Spleen (tissue), 11 donors: ENCODE data around the gene MYO18A. TPM values are rescaled to one million over a fixed set of nuclear protein-coding genes. Genes with fewer than 3 reads are reported as not detected.

Experiments used
- DNase-seq: peaks from one replicate; pipeline ENCODE4 v3.0.0-alpha.2; 2020
- H3K27ac ChIP-seq, 8 donors: fragments of 200-600 bp; sonication (generic) in 7 of 8; 1 replicate in 4 of 8; 2 replicates in 4 of 8; pipeline versions ENCODE4 v1.5.0 to v1.8.0; 2016 to 2021; ENCODE audit warnings: inconsistent platforms in 4 of 8, mild to moderate bottlenecking in 4 of 8, moderate library complexity in 1 of 8
- H3K27me3 ChIP-seq, 7 donors: fragments of 200-600 bp; sonication (generic) in 6 of 7; replicated peaks in 1 of 7; 1 replicate in 4 of 7; 2 replicates in 3 of 7; pipeline versions ENCODE4 v1.5.0 to v1.8.0; 2016 to 2021; ENCODE audit warnings: inconsistent platforms in 3 of 7, mild to moderate bottlenecking in 1 of 7
- H3K36me3 ChIP-seq, 6 donors: fragments of 200-600 bp; sonication (generic) in 5 of 6; 1 replicate in 4 of 6; 2 replicates in 2 of 6; pipeline versions ENCODE4 v1.5.0 to v1.8.0; 2016 to 2021; ENCODE audit warnings: inconsistent platforms in 2 of 6
- H3K4me1 ChIP-seq, 6 donors: fragments of 200-600 bp; sonication (generic) in 5 of 6; 1 replicate in 3 of 6; 2 replicates in 3 of 6; pipeline versions ENCODE4 v1.5.0 to v1.8.0; 2016 to 2021; ENCODE audit warnings: inconsistent platforms in 3 of 6
- H3K4me3 ChIP-seq, 8 donors: fragments of 200-600 bp; sonication (generic) in 7 of 8; 1 replicate in 4 of 8; 2 replicates in 4 of 8; pipeline versions ENCODE4 v1.5.0 to v1.8.0; 2016 to 2021; ENCODE audit warnings: inconsistent platforms in 4 of 8, mild to moderate bottlenecking in 4 of 8, moderate library complexity in 2 of 8
- H3K9me3 ChIP-seq, 8 donors: fragments of 200-600 bp; sonication (generic) in 7 of 8; 1 replicate in 4 of 8; 2 replicates in 4 of 8; pipeline versions ENCODE4 v1.5.0 to v1.8.0; 2016 to 2021; ENCODE audit warnings: inconsistent platforms in 4 of 8
- POLR2A ChIP-seq, 3 donors: fragments of 450-650 bp; IDR thresholded peaks; one replicate each; pipeline ENCODE4 v1.5.1; 2017; ENCODE audit warnings: antibody characterized with exemption in 3 of 3, mild to moderate bottlenecking in 1 of 3
- POLR2AphosphoS5 ChIP-seq, 3 donors: sonication (generic); formaldehyde crosslinking; IDR thresholded peaks; one replicate each; pipeline ENCODE4 v1.5.1; 2017; ENCODE audit warnings: antibody characterized with exemption in 3 of 3
- WGBS, 5 donors: extraction: QIAGEN DNeasy Blood & Tissue Kit in 3 of 5; methylation state at CpG; one replicate each; pipeline versions ENCODE4 v1.1.5 to v1.1.7; 2013 to 2018; 5-methylcytosine and 5-hydroxymethylcytosine counted together
- intact Hi-C: fragments of 100-400 bp; cut with DNase I; formaldehyde crosslinking; loops from one replicate; pipeline ENCODE4 v1.15.0; 2023; ENCODE audit warnings: low total_unique reads
- polyA plus RNA-seq, 3 donors: library from polyadenylated mRNA; stranded (reverse); fragments of 200-250 nt; gene quantifications; one replicate each; pipeline ENCODE4 v1.2.1, GENCODE V29; 2013
- total RNA-seq, 7 donors: library from RNA; depleted of rRNA in 3 of 7; stranded (reverse); fragments of >200 nt in 3 of 7; fragmentation: NEBNext Ultra II Directional in 4 of 7; extraction: Animal tissue kit (Norgen Biotek cat#: 25700) in 4 of 7; gene quantifications; one replicate each; pipeline versions ENCODE4 v1.1.0 to v1.2.1, GENCODE V29; 2016 to 2021
- TF ChIP-seq, protein P1 (sequence below), 11 experiments: fragments of 200-600 bp in 7 of 11; fragments of 450-650 bp in 4 of 11; sonication (generic) in 4 of 11; IDR thresholded peaks in 8 of 11; conservative IDR thresholded peaks in 3 of 11; 1 replicate in 7 of 11; 2 replicates in 4 of 11; pipeline versions ENCODE4 v1.4.0 to v1.8.0; 2016 to 2021; ENCODE audit warnings: antibody characterized with exemption in 11 of 11, inconsistent platforms in 4 of 11, mild to moderate bottlenecking in 1 of 11
- donor health status: healthy with polysubstance abuse.
- donor health status: DM: no; HTN: no; CAD: no; lungs with moderate emphysema.
- donor health status: DM: no; HTN: no; CAD: no.
- donor health status: Bipolar disorder and iron deficiency.
- donor health status: healthy.
- donor health status: DM: no; HTN: no; CAD: no.
- donor health status: DM: yes; HTN: yes; CAD: no.

MYO18A gene
- total and polyA plus RNA-seq, 10 donors, result 24.2 to 114 (median 68.0) TPM

DNA sequence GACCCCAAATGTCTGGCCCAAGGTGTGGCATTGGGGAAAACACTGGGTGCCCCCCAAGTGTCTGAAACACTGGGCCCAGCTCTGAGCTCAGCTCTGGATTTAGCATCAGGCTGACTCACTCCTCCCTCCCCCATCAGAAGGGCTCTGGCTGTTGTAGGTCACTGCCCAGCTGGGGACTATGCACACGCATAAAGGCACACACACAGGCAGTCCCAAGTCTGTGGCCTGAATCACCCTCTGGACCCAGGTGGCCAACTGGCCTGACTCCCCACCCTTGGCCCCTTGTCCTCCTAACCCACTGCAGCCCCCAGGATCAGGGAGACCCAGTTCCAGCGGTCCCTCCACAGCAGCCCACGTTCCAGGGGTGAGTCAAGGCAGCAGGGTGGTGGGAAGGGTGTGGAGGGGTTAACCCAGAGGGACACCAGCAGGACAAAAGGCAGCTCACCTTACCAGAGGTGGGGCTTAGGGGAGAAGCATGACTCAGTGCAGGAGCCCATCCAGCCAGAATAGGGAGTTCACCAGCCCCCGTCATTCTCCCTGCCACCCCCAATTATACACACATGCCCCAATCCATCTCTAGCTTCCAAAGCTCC lies 47.0 kb downstream of the MYO18A start:
- TF ChIP-seq, protein P1, sequence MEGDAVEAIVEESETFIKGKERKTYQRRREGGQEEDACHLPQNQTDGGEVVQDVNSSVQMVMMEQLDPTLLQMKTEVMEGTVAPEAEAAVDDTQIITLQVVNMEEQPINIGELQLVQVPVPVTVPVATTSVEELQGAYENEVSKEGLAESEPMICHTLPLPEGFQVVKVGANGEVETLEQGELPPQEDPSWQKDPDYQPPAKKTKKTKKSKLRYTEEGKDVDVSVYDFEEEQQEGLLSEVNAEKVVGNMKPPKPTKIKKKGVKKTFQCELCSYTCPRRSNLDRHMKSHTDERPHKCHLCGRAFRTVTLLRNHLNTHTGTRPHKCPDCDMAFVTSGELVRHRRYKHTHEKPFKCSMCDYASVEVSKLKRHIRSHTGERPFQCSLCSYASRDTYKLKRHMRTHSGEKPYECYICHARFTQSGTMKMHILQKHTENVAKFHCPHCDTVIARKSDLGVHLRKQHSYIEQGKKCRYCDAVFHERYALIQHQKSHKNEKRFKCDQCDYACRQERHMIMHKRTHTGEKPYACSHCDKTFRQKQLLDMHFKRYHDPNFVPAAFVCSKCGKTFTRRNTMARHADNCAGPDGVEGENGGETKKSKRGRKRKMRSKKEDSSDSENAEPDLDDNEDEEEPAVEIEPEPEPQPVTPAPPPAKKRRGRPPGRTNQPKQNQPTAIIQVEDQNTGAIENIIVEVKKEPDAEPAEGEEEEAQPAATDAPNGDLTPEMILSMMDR (IDR thresholded peaks at IDR 0.05 in 8 of 11, conservative IDR thresholded peaks at IDR 0.05 in 3 of 11), result no peak
- TF ChIP-seq POLR2A (IDR thresholded peaks at IDR 0.05) (no peak), POLR2AphosphoS5 (IDR thresholded peaks at IDR 0.05) (no peak)

GRCh38 chr17:29131814-29132682 lies 48.1 kb downstream of the MYO18A start:
- H3K27ac ChIP-seq, result peak overlapping the region in 2 of 8 donors; percentile 28
- no peak for DNase-seq
- 53 to 66% (median 63%) methylated on average over 9 of the region's 9 CpGs for WGBS, 5 donors
- no peaks in the 10 kb centered on the region for H3K9me3 ChIP-seq
- intact Hi-C loops, result no loop called here
- peaks cover 0 to 82% (median 17%) of the 10 kb centered on the region in 6 donors for H3K36me3 ChIP-seq
- no peaks in the 10 kb centered on the region for H3K27me3 ChIP-seq
- H3K4me1 ChIP-seq, result peaks cover 0 to 69% (median 27%) of the 10 kb centered on the region in 6 donors
- no peak for TF ChIP-seq POLR2A (IDR thresholded peaks at IDR 0.05)
- TF ChIP-seq, protein P1 (IDR thresholded peaks at IDR 0.05 in 8 of 11, conservative IDR thresholded peaks at IDR 0.05 in 3 of 11), result no peak
- TF ChIP-seq POLR2AphosphoS5 (IDR thresholded peaks at IDR 0.05), result no peak
- H3K4me3 ChIP-seq, result no peak overlapping the region

More for the DNA sequence above, 47.0 kb downstream of the MYO18A start:
- WGBS, 5 donors, result 74 to 87% (median 82%) methylated on average over 3 to 4 of the region's 4 CpGs
- no peak overlapping the region for H3K4me3 ChIP-seq
- H3K27ac ChIP-seq, result peak overlapping the region in 2 of 8 donors; percentile 18 to 28
- no peaks in the 10 kb centered on the region for H3K9me3 ChIP-seq
- no peak for DNase-seq
- intact Hi-C loops, result no loop called here
- H3K36me3 ChIP-seq, result peaks cover 0 to 75% (median 10%) of the 10 kb centered on the region in 6 donors
- H3K27me3 ChIP-seq, result no peaks in the 10 kb centered on the region
- peaks cover 5 to 75% (median 36%) of the 10 kb centered on the region in 6 donors for H3K4me1 ChIP-seq

GRCh38 chr17:29129731-29130130 lies 50.5 kb downstream of the MYO18A start:
- Histone ChIP-seq H3K27me3 (no peaks in the 10 kb centered on the region), H3K4me3 (no peak overlapping the region), H3K27ac (no peak overlapping the region), H3K4me1 (peaks cover 0 to 74% (median 30%) of the 10 kb centered on the region in 6 donors), H3K9me3 (no peaks in the 10 kb centered on the region), H3K36me3 (peaks cover 0 to 75% (median 12%) of the 10 kb centered on the region in 6 donors)
- intact Hi-C loops, result no loop called here
- WGBS, 5 donors, result 91 to 96% (median 93%) methylated on average over 3 to 4 of the region's 4 CpGs
- DNase-seq, result no peak
- TF ChIP-seq POLR2AphosphoS5 (IDR thresholded peaks at IDR 0.05) (no peak), POLR2A (IDR thresholded peaks at IDR 0.05) (no peak)
- TF ChIP-seq, protein P1 (IDR thresholded peaks at IDR 0.05 in 8 of 11, conservative IDR thresholded peaks at IDR 0.05 in 3 of 11), result no peak

GRCh38 chr17:29127840-29128239 lies 52.4 kb downstream of the MYO18A start:
- H3K4me1 ChIP-seq, result peaks cover 0 to 66% (median 29%) of the 10 kb centered on the region in 6 donors
- no peak overlapping the region for H3K4me3 ChIP-seq
- no peaks in the 10 kb centered on the region for H3K9me3 ChIP-seq
- no peaks in the 10 kb centered on the region for H3K27me3 ChIP-seq
- 91 to 100% (median 93%) methylated on average over 7 to 10 of the region's 10 CpGs for WGBS, 5 donors
- TF ChIP-seq POLR2AphosphoS5 (IDR thresholded peaks at IDR 0.05) (no peak), POLR2A (IDR thresholded peaks at IDR 0.05) (no peak)
- TF ChIP-seq, protein P1 (IDR thresholded peaks at IDR 0.05 in 8 of 11, conservative IDR thresholded peaks at IDR 0.05 in 3 of 11), result no peak
- no peak overlapping the region for H3K27ac ChIP-seq
- DNase-seq, result no peak
- H3K36me3 ChIP-seq, result peaks cover 0 to 69% (median 12%) of the 10 kb centered on the region in 6 donors
- intact Hi-C loops, result no loop called here
